NOMO-1 treated with DMSO at 0.1 percent for 48 hours (cell line): Measurements from ENCODE around the gene NPB.

ENCODE experiments used
- DNase-seq: peaks from one replicate; lab custom pipeline; 2025; ENCODE audit not compliant: unreplicated experiment; lab: John Stamatoyannopoulos, UW

NPB gene

GRCh38 chr17:81939218-81939617 lies 37.2 kb downstream of the NPB start:
- DNase-seq = no peak

DNA sequence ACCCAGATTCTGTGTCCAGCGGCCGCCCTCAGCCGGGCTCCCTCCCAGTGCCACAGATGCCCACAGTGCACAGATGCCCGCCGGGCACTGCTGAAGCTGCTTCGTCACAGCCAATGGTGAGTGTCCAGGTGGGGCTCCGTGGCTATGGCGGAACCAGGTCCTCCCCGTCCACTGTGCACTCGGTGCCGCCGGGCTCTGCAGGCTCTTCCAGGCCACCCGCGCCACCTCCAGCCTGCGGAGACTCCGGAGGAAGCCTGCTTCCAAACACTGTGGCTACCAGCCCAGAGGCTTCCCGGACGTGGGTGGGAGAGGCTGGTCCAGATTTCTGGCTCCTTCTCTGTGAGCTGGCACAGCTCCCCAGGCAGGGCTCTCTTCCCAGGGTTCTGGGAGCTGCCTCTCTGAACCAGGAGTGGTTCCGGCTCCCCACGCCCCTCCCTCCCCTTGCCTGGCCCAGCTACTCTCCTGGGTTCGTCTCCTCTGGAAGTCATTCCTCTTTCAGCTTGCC lies 37.9 kb downstream of the NPB start:
- DNase-seq = no peak

- no peak for DNase-seq
These were observed 38.8 kb downstream of the NPB start for GRCh38 chr17:81940538-81941483.

GRCh38 chr17:81941484-81942166 lies 39.6 kb downstream of the NPB start:
- DNase-seq = no peak

GRCh38 chr17:81942167-81942553 lies 40.1 kb downstream of the NPB start:
- DNase-seq = no peak

- DNase-seq = no peak
These were observed 42.8 kb downstream of the NPB start for GRCh38 chr17:81944858-81945257.

GRCh38 chr17:81947189-81947588 lies 45.2 kb downstream of the NPB start, which contains the start of gene MYADML2:
Gene MYADML2, minus strand, starts transcription at chr17:81947233. Its CDS starts 5,492 bp downstream, at chr17:81941741.
- DNase-seq = no peak

- DNase-seq = no peak
These were observed 46.8 kb downstream of the NPB start for GRCh38 chr17:81948635-81949378.

GRCh38 chr17:81950501-81950900 lies 48.5 kb downstream of the NPB start:
- DNase-seq = no peak

- no peak for DNase-seq
These were observed 50.0 kb downstream of the NPB start for GRCh38 chr17:81951785-81952684.
